Adrenal gland (tissue), 5 donors: Measurements from ENCODE around the gene TBCK.

Source experiments
- CTCF ChIP-seq, 6 experiments: fragments of 450-650 bp in 4 of 6; fragments of 200-600 bp in 2 of 6; sonication (generic) in 1 of 6; IDR thresholded peaks; 1 replicate in 5 of 6; 2 replicates in 1 of 6; pipeline versions ENCODE4 v1.5.1 to v1.8.0; 2016 to 2021; ENCODE audit warnings: antibody characterized with exemption in 6 of 6, mild to moderate bottlenecking in 2 of 6, moderate library complexity in 1 of 6
- POLR2A ChIP-seq, 2 donors: fragments of 450-650 bp; IDR thresholded peaks; one replicate each; pipeline ENCODE4 v1.6.1; 2017; ENCODE audit warnings: antibody characterized with exemption in 2 of 2, mild to moderate bottlenecking in 2 of 2, moderate library complexity in 1 of 2
- donor health status: DM: no; HTN: no; CAD: no.

- TF ChIP-seq CTCF (IDR thresholded peaks at IDR 0.05), result no peak
- TF ChIP-seq POLR2A (IDR thresholded peaks at IDR 0.05), result no peak
Measured at GRCh38 chr4:106080376-106080775, 235.6 kb downstream of the TBCK start.
